HG02885 (cell line): ENCODE results near the gene PI4K2B.
A peak's percentile ranks its signal among the peaks of the same experiment; 100 is the strongest.
"Not testable (repeated sequence)": the region's sequence is repeated elsewhere in the genome, so short reads cannot be mapped to it uniquely, and the experiment has no call there.

Experiments used
- ATAC-seq: cut with Tn5 transposase; IDR thresholded peaks from one replicate; pipeline ENCODE4 v1.9.1; 2021; ENCODE audit warnings: mild to moderate bottlenecking; ENCODE audit not compliant: unreplicated experiment, poor library complexity

The PI4K2B gene

DNA sequence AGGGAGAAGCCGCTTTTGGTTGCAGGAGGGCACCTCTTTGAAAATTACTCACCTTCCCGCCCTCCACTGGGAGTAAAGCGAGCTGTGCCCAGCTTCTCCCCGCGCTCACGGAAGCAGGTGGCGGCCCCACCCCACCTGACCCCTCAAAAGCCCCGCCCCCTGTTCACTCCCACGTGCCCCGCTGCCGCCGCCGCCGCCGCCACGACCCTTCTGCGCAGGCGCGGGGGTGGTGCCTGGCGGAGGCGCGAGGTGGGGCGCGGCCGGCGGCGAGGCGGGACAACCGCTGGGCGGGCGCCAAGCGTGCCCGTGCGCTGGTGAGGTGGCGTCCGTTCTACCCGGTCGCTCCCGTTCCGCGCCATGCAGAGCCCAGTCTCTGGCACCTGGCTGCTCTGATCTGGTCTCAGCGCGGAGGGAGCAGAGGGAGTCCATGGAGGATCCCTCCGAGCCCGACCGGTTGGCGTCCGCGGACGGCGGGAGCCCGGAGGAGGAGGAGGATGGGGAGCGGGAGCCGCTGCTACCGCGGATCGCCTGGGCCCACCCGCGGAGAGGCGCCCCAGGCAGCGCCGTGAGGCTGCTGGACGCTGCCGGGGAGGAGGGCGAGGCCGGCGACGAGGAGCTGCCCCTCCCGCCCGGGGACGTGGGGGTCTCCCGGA, at the start of gene PI4K2B:
TSS of gene PI4K2B (plus strand) at position 297 of the 653 bp plus-strand sequence. CDS start at position 428, 131 bp downstream.
- ATAC-seq: peak; percentile 78

DNA sequence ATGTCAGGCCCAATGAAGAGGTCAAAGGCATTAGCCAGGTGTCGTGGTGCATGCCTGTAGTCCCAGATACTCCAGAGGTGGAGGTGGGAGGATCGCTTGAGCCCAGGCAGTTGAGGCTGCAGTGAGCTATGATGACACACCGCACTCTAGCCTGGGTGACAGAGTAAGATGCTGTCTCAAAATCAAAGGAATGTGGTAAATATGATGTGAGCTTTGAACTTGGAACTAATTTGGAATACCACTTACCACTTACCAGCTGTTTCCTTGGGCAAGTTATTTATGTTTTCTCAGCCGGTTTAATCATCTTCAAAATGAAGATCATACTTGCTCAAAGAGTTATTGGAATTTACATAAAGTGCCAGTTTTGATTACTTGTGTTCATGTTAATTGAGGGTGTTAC, 49.8 kb upstream of the PI4K2B start:
- ATAC-seq: no peak

GRCh38 chr4:25190407-25190806, 43.4 kb upstream of the PI4K2B start:
- ATAC-seq: no peak

GRCh38 chr4:25198713-25199112, 35.1 kb upstream of the PI4K2B start:
- no peak for ATAC-seq

- ATAC-seq: no peak
Observed at GRCh38 chr4:25207997-25208396, 25.8 kb upstream of the PI4K2B start.

GRCh38 chr4:25209702-25210101, 24.1 kb upstream of the PI4K2B start:
- ATAC-seq: no peak

DNA sequence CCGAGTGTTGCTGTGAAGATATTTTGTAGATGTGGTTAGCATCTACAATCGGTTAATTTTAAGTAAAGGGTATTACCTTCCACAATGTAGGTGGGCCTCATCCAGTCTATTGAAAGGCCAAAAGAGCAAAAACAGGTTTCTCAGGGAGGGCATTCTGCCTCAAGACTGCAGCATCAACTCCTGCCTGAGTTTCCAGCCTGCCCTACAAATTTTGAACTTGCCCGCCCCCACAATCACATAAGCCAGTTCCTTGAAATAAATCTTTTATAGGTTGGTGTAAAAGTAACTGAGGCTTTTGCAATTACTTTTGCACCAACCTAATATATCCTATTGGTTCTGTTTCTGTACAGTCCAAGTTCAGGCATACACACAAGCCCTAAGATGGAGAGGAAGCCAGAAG, 22.1 kb upstream of the PI4K2B start:
- no peak for ATAC-seq

- ATAC-seq: no peak
Observed at GRCh38 chr4:25212822-25213221, 21.0 kb upstream of the PI4K2B start.

DNA sequence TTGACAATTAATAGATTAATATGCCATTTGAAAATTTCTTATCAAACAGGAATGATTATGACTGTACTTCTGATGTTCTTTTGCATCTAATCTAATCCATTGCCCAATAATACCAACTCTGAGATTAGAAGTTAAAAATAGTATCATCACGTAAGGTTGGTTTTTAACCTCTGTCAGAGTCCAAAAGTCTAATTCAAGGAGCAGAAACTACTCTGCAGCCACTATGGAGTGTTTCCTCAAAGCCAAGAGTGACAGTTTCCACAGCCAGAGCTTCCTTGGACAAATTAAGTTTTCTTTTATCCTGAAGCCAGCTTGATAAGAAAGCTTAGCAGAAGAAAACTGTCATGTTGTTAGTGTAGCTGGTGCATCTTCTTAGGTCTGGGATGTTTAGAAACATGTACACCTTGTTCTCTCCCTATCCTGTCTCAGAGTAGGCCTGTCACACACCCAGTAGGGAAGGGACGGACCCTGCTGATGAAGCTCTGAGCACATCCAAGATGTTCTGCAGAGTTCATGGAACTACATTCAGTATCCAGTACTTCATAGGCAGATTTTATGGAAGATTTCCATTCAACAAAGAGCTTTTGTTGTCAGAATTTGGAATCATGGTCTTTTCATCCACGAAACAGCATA, 20.4 kb upstream of the PI4K2B start:
- ATAC-seq: no peak

DNA sequence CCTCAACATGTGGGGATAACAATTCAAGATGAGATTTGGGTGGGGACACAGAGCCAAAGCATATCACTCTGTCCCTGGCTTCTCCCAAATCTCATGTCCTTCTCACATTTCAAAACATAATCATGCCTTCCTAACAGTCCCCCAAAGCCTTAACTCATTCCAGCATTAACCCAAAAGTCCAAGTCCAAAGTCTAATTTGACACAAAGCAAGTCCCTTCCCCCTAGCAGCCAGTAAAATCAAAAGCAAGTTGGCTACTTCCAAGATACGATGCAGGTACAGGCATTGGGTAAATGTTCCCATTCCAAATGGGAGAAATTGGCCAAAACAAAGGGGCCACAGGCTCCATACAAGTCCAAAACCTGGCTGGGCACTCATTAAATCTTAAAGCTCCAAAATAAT, 19.1 kb upstream of the PI4K2B start:
- ATAC-seq: not testable (repeated sequence)

DNA sequence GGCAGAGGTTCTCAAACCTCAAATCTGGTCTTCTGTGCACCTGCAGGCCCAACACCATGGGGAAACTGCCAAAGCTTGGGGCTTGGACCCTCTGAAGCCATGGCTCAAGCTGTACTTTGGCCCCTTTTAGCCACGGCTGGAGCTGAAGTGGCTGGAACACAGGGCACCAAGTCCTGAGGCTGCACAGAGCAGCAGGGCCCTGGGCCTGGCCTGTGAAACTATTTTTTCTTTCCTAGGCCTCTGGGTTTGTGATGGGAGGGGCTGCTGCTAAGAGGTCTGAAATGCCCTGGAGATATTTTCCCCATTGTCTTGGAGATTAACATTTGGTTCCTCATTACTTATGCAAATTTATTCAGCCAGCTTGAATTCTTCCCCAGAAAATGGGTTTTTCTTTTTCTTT, 18.3 kb upstream of the PI4K2B start:
- no peak for ATAC-seq

- no peak for ATAC-seq
Observed at GRCh38 chr4:25221377-25221776, 12.5 kb upstream of the PI4K2B start.

- no peak for ATAC-seq
Observed at GRCh38 chr4:25223802-25224375, 9.9 kb upstream of the PI4K2B start.

DNA sequence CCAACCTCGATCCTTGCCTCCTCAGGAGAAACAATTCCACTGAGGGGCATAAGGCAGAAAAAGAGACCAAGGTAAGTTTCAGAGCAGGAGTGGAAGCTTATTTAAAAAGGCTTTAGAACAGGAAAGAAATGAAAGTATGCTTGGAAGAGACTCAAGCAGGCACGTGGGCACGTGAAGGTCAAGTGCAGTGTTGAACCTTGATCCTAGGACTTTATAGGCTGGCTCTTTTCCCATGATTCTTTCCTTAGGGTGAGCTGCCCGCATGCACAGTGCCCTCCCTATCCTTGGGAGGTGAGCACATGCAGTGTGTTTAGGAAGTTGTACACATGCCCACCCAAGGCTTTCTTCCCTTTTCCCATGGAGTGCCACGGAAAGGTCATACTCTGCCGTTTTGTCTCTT, 4.0 kb upstream of the PI4K2B start:
- no peak for ATAC-seq

DNA sequence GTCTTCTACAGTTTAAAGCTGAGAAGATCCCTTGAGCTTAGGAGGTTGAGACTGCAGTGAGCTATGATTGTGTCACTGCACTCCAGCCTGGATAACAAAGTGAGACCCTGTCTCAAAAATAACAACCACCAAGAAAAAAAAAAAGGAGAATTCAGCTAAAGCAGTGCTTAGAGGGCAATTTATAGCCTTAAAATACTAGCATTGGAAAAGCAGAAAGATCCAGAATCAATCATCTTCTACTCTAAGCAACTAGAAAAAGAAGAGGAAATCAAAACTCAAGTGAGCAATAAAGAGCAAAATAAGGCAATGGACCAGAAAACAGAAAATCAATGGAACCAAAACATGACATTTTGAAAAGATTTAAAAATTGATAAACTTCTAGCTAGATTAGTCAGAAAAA, 639 bp upstream of the PI4K2B start:
- ATAC-seq: no peak

GRCh38 chr4:25234390-25235370, 847 bp downstream of the PI4K2B start:
- peak; percentile 63 for ATAC-seq

GRCh38 chr4:25235401-25235800, 1.6 kb downstream of the PI4K2B start:
- ATAC-seq: no peak

- ATAC-seq: not testable (repeated sequence)
Observed at GRCh38 chr4:25236030-25236429, 2.2 kb downstream of the PI4K2B start.

- ATAC-seq: no peak
Observed at GRCh38 chr4:25236971-25237370, 3.1 kb downstream of the PI4K2B start.

DNA sequence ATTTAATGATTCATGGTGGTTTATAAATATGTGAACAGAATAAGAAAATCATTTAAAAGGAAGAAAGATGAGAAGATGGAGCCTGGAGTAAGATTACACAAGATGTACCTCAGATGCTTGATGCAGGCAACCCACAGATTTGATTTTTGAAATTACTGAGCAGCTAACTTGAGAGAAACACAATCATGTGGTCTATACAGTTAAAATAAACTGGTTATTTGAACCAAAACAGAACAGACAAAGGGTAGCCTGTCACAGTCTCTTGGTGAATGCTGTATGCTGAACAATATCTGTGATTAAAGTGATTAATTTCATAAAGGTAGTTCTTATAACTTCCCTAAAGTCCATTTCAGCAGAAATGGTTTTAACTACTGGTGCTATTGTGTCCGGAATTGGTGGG, 4.2 kb downstream of the PI4K2B start:
- ATAC-seq: no peak

DNA sequence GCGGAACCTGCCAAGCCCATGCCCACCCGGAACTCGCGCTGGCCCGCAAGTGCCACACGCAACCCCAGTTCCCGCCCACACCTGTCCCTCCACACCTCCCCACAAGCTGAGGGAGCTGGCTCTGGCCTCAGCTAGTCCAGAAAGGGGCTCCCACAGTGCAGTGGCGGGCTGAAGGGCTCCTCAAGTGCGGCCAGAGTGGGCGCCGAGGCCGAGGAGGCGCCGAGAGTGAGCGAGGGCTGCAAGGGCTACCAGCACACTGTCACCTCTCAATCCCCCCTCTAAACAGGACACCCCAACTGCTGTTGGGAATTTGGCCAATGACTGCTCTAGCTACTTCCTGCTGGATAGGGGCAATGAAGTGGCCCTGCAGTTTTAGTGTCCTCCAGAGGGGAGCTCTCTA, 5.7 kb downstream of the PI4K2B start:
- ATAC-seq: not testable (repeated sequence)
